Natural killer cell treated with Interleukin-12 subunit alpha and Interleukin-12 subunit beta and Interleukin-15 and Interleukin-18, amount 100 ng/mL, for 72 hours (primary cell): ENCODE data around the gene HEMGN. TPM values are rescaled to one million over a fixed set of nuclear protein-coding genes. Genes with fewer than 3 reads are reported as not detected.

Experiments used
- ATAC-seq, 2 donors: fragments of 150-1000 bp; cut with Tn5 transposase in 1 of 2; sonication (Bioruptor Pico), chemical (Tn5 transposase) in 1 of 2; 2 replicates each; pipeline ENCODE4 v1.10.0; 2021
- DNase-seq: peaks from one replicate; pipeline ENCODE4 v3.0.0; 2022; ENCODE audit warnings: low spot score
- H3K27ac Mint-ChIP-seq, 2 donors: 1 replicate in 1 of 2; 2 replicates in 1 of 2; pipeline ENCODE4 v1.8.0; 2022; ENCODE audit warnings: mixed read lengths in 2 of 2, mild to moderate bottlenecking in 1 of 2, moderate library complexity in 1 of 2
- H3K27me3 Mint-ChIP-seq, 2 donors: 1 replicate in 1 of 2; 2 replicates in 1 of 2; pipeline ENCODE4 v1.8.0; 2022; ENCODE audit warnings: mixed read lengths in 2 of 2
- H3K36me3 Mint-ChIP-seq: one replicate; pipeline ENCODE4 v1.8.0; 2022; ENCODE audit warnings: mixed read lengths
- H3K4me1 Mint-ChIP-seq, 2 donors: 1 replicate in 1 of 2; 2 replicates in 1 of 2; pipeline ENCODE4 v1.8.0; 2022; ENCODE audit warnings: low read depth in 2 of 2, mixed read lengths in 2 of 2, mild to moderate bottlenecking in 1 of 2
- H3K4me3 Mint-ChIP-seq: one replicate; pipeline ENCODE4 v1.8.0; 2022; ENCODE audit warnings: mixed read lengths
- H3K9me3 Mint-ChIP-seq: 2 replicates; pipeline ENCODE4 v1.8.0; 2022; ENCODE audit warnings: mixed read lengths
- total RNA-seq, 2 donors: library from RNA; stranded (reverse); gene quantifications; one replicate each; pipeline ENCODE4 v1.2.3, GENCODE V29; 2022

HEMGN gene
- total RNA-seq, 2 donors from 2014 or later = not detected

- H3K9me3 Mint-ChIP-seq = no peaks in the 10 kb centered on the region
- no peak overlapping the region for H3K27ac Mint-ChIP-seq
- DNase-seq (no peak), ATAC-seq (no peak)
- H3K36me3 Mint-ChIP-seq = no peaks in the 10 kb centered on the region
- H3K27me3 Mint-ChIP-seq = no peaks in the 10 kb centered on the region
- no peak overlapping the region for H3K4me3 Mint-ChIP-seq
- no peaks in the 10 kb centered on the region for H3K4me1 Mint-ChIP-seq
These were observed 47.8 kb downstream of the HEMGN start for GRCh38 chr9:97889941-97890887.

GRCh38 chr9:97880336-97880735 lies 57.6 kb downstream of the HEMGN start:
- Mint-ChIP-seq H3K36me3 (no peaks in the 10 kb centered on the region), H3K4me1 (peaks cover 6 to 8% of the 10 kb centered on the region in 2 donors), H3K4me3 (no peak overlapping the region), H3K9me3 (no peaks in the 10 kb centered on the region), H3K27ac (no peak overlapping the region), H3K27me3 (no peaks in the 10 kb centered on the region)
- no peak for ATAC-seq
- no peak for DNase-seq

Other genes with a start within 250 kb of the HEMGN start
- 10 to 100 TPM; 11.2 to 12.5 TPM for gene XPA, start 240.8 kb downstream of the HEMGN start, total RNA-seq
- not detected for gene FOXE1, start 84.9 kb downstream of the HEMGN start, total RNA-seq
- 10 to 100 TPM; 13.8 to 18.2 TPM for gene TRMO, start 15.7 kb downstream of the HEMGN start, total RNA-seq
- gene ANP32B, start 45.2 kb upstream of the HEMGN start, total RNA-seq = 100 to 1,000 TPM; 160 to 345 TPM
- gene NANS, start 118.6 kb upstream of the HEMGN start, total RNA-seq = 10 to 100 TPM; 41.2 to 72.9 TPM
- 10 to 100 TPM; 29.4 to 49.0 TPM for gene TRIM14, start 181.1 kb upstream of the HEMGN start, total RNA-seq